B cell (primary cell): ENCODE data around the gene CRP. TPM values are rescaled to one million over a fixed set of nuclear protein-coding genes. Genes with fewer than 3 reads are reported as not detected.

Source experiments
- ATAC-seq: fragments of 200-7000 bp; cut with Tn5 transposase; one replicate; pipeline ENCODE4 v1.10.0; 2021; ENCODE audit warnings: low read depth, mild to moderate bottlenecking, moderate number of reproducible peaks, moderate library complexity
- CTCF ChIA-PET: fragments of 350-600 bp; sonication (Branson Sonifier 250); formaldehyde crosslinking; loops from one replicate; lab custom pipeline; 2021; ENCODE audit warnings: antibody characterized with exemption, inconsistent platforms; lab: Charles Lee
- POLR2A ChIA-PET: fragments of 350-600 bp; sonication (Branson Sonifier 250); formaldehyde crosslinking; loops from one replicate; lab custom pipeline; 2021; ENCODE audit warnings: antibody characterized with exemption; lab: Charles Lee
- DNase-seq: peaks from one replicate; pipeline ENCODE4 v3.0.0; 2013
- H2AFZ ChIP-seq: 2 replicates; pipeline ENCODE4 v1.6.1; 2012; ENCODE audit warnings: mild to moderate bottlenecking, low read depth, low read length; ENCODE audit not compliant: insufficient read depth, poor library complexity, severe bottlenecking
- H3K27ac ChIP-seq, 2 donors: 1 replicate in 1 of 2; 2 replicates in 1 of 2; pipeline ENCODE4 v1.5.1; 2012 to 2013; ENCODE audit warnings: low read length in 2 of 2, mild to moderate bottlenecking in 2 of 2, moderate library complexity in 1 of 2
- H3K27me3 ChIP-seq, 4 experiments: fragments of 200-600 bp in 1 of 4; sonication (generic) in 1 of 4; replicated peaks in 1 of 4; 1 replicate in 2 of 4; 2 replicates in 2 of 4; pipeline versions ENCODE4 v1.6.1 to v1.7.0; 2013 to 2016; ENCODE audit warnings: low read length in 3 of 4, mild to moderate bottlenecking in 2 of 4, mixed read lengths in 1 of 4, moderate library complexity in 1 of 4; ENCODE audit not compliant: insufficient read depth in 4 of 4, control insufficient read depth in 3 of 4; ENCODE audit errors: control extremely low read depth in 1 of 4
- H3K36me3 ChIP-seq, 2 experiments: replicated peaks in 1 of 2; 1 replicate in 1 of 2; 2 replicates in 1 of 2; pipeline versions ENCODE4 v1.6.1 to v1.7.1; 2013; ENCODE audit warnings: low read length in 1 of 2; ENCODE audit not compliant: insufficient read depth in 2 of 2, control insufficient read depth in 1 of 2; ENCODE audit errors: control extremely low read depth in 1 of 2, extremely low read depth in 1 of 2
- H3K4me1 ChIP-seq, 2 donors: fragments of 200-600 bp in 1 of 2; sonication (generic) in 1 of 2; 1 replicate in 1 of 2; 2 replicates in 1 of 2; pipeline versions ENCODE4 v1.5.1 to v1.6.1; 2013 to 2017; ENCODE audit warnings: low read length in 2 of 2; ENCODE audit not compliant: control insufficient read depth in 2 of 2, insufficient read depth in 2 of 2
- H3K4me2 ChIP-seq: replicated peaks from 2 replicates; pipeline ENCODE3; 2012; ENCODE audit warnings: mild to moderate bottlenecking, low read depth, low read length; ENCODE audit not compliant: poor library complexity, severe bottlenecking
- H3K4me3 ChIP-seq, 5 experiments: fragments of 200-600 bp in 1 of 5; sonication (generic) in 1 of 5; 1 replicate in 3 of 5; 2 replicates in 2 of 5; pipeline versions ENCODE4 v1.5.1 to v1.7.0; 2011 to 2016; ENCODE audit warnings: low read length in 4 of 5, mild to moderate bottlenecking in 4 of 5, low read depth in 2 of 5, control low read depth in 1 of 5, moderate library complexity in 1 of 5; ENCODE audit not compliant: insufficient read depth in 1 of 5; ENCODE audit errors: control extremely low read depth in 1 of 5, extremely low read depth in 1 of 5
- H3K79me2 ChIP-seq: fragments of 200-600 bp; sonication (generic); one replicate; pipeline ENCODE4 v1.6.0; 2016; ENCODE audit warnings: low read length; ENCODE audit not compliant: control insufficient read depth, insufficient read depth
- H3K9ac ChIP-seq: fragments of 200-600 bp; sonication (generic); 2 replicates; pipeline ENCODE4 v1.6.1; 2017; ENCODE audit warnings: mild to moderate bottlenecking, low read length, moderate library complexity
- H3K9me3 ChIP-seq, 3 donors: one replicate each; pipeline versions ENCODE4 v1.6.1 to v1.7.1; 2013; ENCODE audit warnings: low read length in 2 of 3; ENCODE audit not compliant: control insufficient read depth in 2 of 3, insufficient read depth in 1 of 3; ENCODE audit errors: control extremely low read depth in 1 of 3
- H4K20me1 ChIP-seq: 2 replicates; pipeline ENCODE4 v1.6.0; 2012; ENCODE audit warnings: mild to moderate bottlenecking, low read length; ENCODE audit not compliant: insufficient read depth, control insufficient read depth, poor library complexity, severe bottlenecking
- H3K27ac Mint-ChIP-seq: one replicate; pipeline ENCODE4 v1.8.0; 2021; ENCODE audit warnings: mixed read lengths
- H3K27me3 Mint-ChIP-seq: one replicate; pipeline ENCODE4 v1.8.0; 2021; ENCODE audit warnings: mixed read lengths
- H3K4me1 Mint-ChIP-seq: one replicate; pipeline ENCODE4 v1.8.0; 2021; ENCODE audit warnings: mixed read lengths
- H3K4me3 Mint-ChIP-seq: one replicate; pipeline ENCODE4 v1.8.0; 2021; ENCODE audit warnings: mixed read lengths
- H3K9me3 Mint-ChIP-seq: one replicate; pipeline ENCODE4 v1.8.0; 2022; ENCODE audit warnings: mixed read lengths; ENCODE audit not compliant: insufficient read depth
- CTCF ChIP-seq: fragments of 200-600 bp; IDR thresholded peaks from one replicate; pipeline ENCODE4 v1.8.0; 2022; ENCODE audit warnings: antibody characterized with exemption, mild to moderate bottlenecking
- EZH2 ChIP-seq: IDR thresholded peaks from 2 replicates; pipeline ENCODE4 v1.6.1; 2012; ENCODE audit warnings: borderline replicate concordance, low read depth, mild to moderate bottlenecking, moderate library complexity, low read length; ENCODE audit not compliant: insufficient read depth, poor library complexity, severe bottlenecking
- WGBS: methylation state at CpG from one replicate; pipeline ENCODE4 v1.1.5; 2013; ENCODE audit warnings: missing lambda C conversion rate; ENCODE audit not compliant: insufficient coverage; 5-methylcytosine and 5-hydroxymethylcytosine counted together
- intact Hi-C: fragments of 100-400 bp; cut with micrococcal nuclease; formaldehyde crosslinking; loops from one replicate; pipeline ENCODE4 v1.10.0; 2022
- polyA plus RNA-seq: library from polyadenylated mRNA; depleted of rRNA; stranded (reverse); fragments of >200 nt; gene quantifications from 2 replicates; pipeline ENCODE4 v1.2.3, GENCODE V29; 2012
- total RNA-seq, 2 donors: library from RNA; stranded (reverse); fragments of 120-200 nt in 1 of 2; gene quantifications; 1 replicate in 1 of 2; 2 replicates in 1 of 2; pipeline versions ENCODE4 v1.2.3 to v1.2.4, GENCODE V29; 2013 to 2022

Gene CRP
- total and polyA plus RNA-seq, 2 donors (not counting 1 experiment from before 2014, with no cell fraction given), result not detected

- Mint-ChIP-seq H3K27me3 (peaks cover 9% of the 10 kb centered on the region), H3K4me3 (no peak overlapping the region), H3K9me3 (no peaks in the 10 kb centered on the region), H3K27ac (no peak overlapping the region), H3K4me1 (no peaks in the 10 kb centered on the region)
- ChIA-PET CTCF (no interaction called here), POLR2A (no interaction called here)
- Histone ChIP-seq H3K4me2 (no peak overlapping the region), H3K4me1 (no peaks in the 10 kb centered on the region), H3K9ac (no peak overlapping the region), H2AFZ (no peak overlapping the region), H4K20me1 (no peaks in the 10 kb centered on the region), H3K79me2 (no peaks in the 10 kb centered on the region), H3K27ac (no peak overlapping the region), H3K27me3 (no peaks in the 10 kb centered on the region), H3K9me3 (no peaks in the 10 kb centered on the region), H3K4me3 (no peak overlapping the region), H3K36me3 (no peaks in the 10 kb centered on the region)
- intact Hi-C loops, result no loop called here
- DNase-seq (no peak), ATAC-seq (no peak)
- WGBS, result 71% methylated on average over 2 of the region's 3 CpGs
- no peak for TF ChIP-seq CTCF
- TF ChIP-seq EZH2, result no peak
Measured at GRCh38 chr1:159705904-159706256, 8.5 kb downstream of the CRP start.

- H3K4me3 Mint-ChIP-seq, result no peak overlapping the region
- H3K9me3 ChIP-seq, result no peaks in the 10 kb centered on the region
- WGBS, result 94% methylated on average over 5 of the region's 7 CpGs
- ChIA-PET POLR2A (no interaction called here), CTCF (no interaction called here)
- no peaks in the 10 kb centered on the region for H3K4me1 Mint-ChIP-seq
- no peak overlapping the region for H3K27ac ChIP-seq
- H2AFZ ChIP-seq, result no peak overlapping the region
- ATAC-seq (no peak), DNase-seq (no peak)
- H3K4me2 ChIP-seq, result no peak overlapping the region
- no peak overlapping the region for H3K4me3 ChIP-seq
- no peaks in the 10 kb centered on the region for H3K4me1 ChIP-seq
- no peaks in the 10 kb centered on the region for H3K9me3 Mint-ChIP-seq
- no peaks in the 10 kb centered on the region for H3K79me2 ChIP-seq
- H4K20me1 ChIP-seq, result no peaks in the 10 kb centered on the region
- H3K27ac Mint-ChIP-seq, result no peak overlapping the region
- intact Hi-C loops, result no loop called here
- no peak for TF ChIP-seq EZH2
- TF ChIP-seq CTCF, result no peak
- no peaks in the 10 kb centered on the region for H3K27me3 ChIP-seq
- H3K27me3 Mint-ChIP-seq, result peaks cover 9% of the 10 kb centered on the region
- H3K9ac ChIP-seq, result no peak overlapping the region
- no peaks in the 10 kb centered on the region for H3K36me3 ChIP-seq
Measured at GRCh38 chr1:159705251-159705903, 9.0 kb downstream of the CRP start.
